Calu3 (cell line): ENCODE measurements around the gene LAMA2. TPM values are rescaled to one million over a fixed set of nuclear protein-coding genes. Genes with fewer than 3 reads are reported as not detected.

ENCODE experiments used
- BruUV-seq: library from RNA; stranded (reverse); fragments of 400-500 nt; replicated peaks from 2 replicates; lab custom pipeline; 2021; lab: Mats Ljungman, UMichigan
- CTCF ChIA-PET: fragments of 300-600 bp; sonication (Branson Sonifier 250); formaldehyde crosslinking; loops from one replicate; lab custom pipeline; 2022; ENCODE audit warnings: antibody characterized with exemption; lab: Charles Lee
- DNase-seq: peaks from one replicate; pipeline ENCODE4 v3.0.0; 2022
- H3K27ac Mint-ChIP-seq: one replicate; pipeline ENCODE4 v1.8.0; 2022; ENCODE audit warnings: mixed read lengths; ENCODE audit not compliant: unreplicated experiment
- H3K27me3 Mint-ChIP-seq: one replicate; pipeline ENCODE4 v1.8.0; 2022; ENCODE audit warnings: mixed read lengths; ENCODE audit not compliant: unreplicated experiment
- H3K36me3 Mint-ChIP-seq: one replicate; pipeline ENCODE4 v1.8.0; 2022; ENCODE audit warnings: mild to moderate bottlenecking, moderate library complexity, mixed read lengths; ENCODE audit not compliant: insufficient read depth, unreplicated experiment
- H3K4me1 Mint-ChIP-seq: one replicate; pipeline ENCODE4 v1.8.0; 2022; ENCODE audit warnings: mild to moderate bottlenecking, low read depth, mixed read lengths; ENCODE audit not compliant: unreplicated experiment
- H3K4me3 Mint-ChIP-seq: one replicate; pipeline ENCODE4 v1.8.0; 2022; ENCODE audit warnings: mild to moderate bottlenecking, low read depth, moderate library complexity, mixed read lengths; ENCODE audit not compliant: unreplicated experiment
- H3K9me3 Mint-ChIP-seq: one replicate; pipeline ENCODE4 v1.8.0; 2022; ENCODE audit warnings: low read depth, mixed read lengths; ENCODE audit not compliant: unreplicated experiment
- intact Hi-C: fragments of 100-400 bp; cut with micrococcal nuclease; formaldehyde crosslinking; loops from one replicate; pipeline ENCODE4 v1.10.0; 2022; ENCODE audit not compliant: unreplicated experiment
- total RNA-seq: library from RNA; stranded (reverse); gene quantifications from 2 replicates; pipeline ENCODE4 v1.2.3, GENCODE V29; 2022
- TF ChIP-seq, protein P1 (sequence below): fragments of 200-600 bp; IDR thresholded peaks from one replicate; pipeline ENCODE4 v1.8.0; 2022; ENCODE audit warnings: antibody characterized with exemption; ENCODE audit not compliant: unreplicated experiment

LAMA2 gene
- total RNA-seq, 1 experiment from 2014 or later = 0.80 TPM

DNA sequence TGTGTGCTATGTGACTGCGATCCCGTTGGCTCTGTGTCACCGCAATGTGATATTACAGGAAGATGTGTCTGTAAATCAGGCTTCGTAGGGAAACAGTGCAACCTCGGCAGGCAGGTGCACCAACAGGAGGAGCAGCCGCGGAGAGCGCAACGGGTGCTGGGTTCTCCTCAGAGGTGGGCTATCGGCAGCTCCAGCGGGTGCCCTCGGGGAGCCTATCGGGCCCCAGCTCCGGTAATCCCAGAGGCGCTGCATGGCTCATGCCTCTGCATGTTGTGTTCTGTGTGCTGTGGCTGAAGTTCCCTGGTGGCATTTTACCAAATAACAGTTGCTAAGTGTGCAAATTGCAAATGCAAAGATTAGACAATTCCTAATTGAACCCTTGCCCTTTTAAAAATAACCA is 409.9 kb downstream of the LAMA2 start:
- Mint-ChIP-seq H3K27me3 (no peaks in the 10 kb centered on the region), H3K4me1 (peaks cover 11% of the 10 kb centered on the region), H3K27ac (no peak overlapping the region), H3K9me3 (no peaks in the 10 kb centered on the region), H3K4me3 (no peak overlapping the region), H3K36me3 (no peaks in the 10 kb centered on the region)
- BruUV-seq = no TSS peak
- TF ChIP-seq, protein P1, sequence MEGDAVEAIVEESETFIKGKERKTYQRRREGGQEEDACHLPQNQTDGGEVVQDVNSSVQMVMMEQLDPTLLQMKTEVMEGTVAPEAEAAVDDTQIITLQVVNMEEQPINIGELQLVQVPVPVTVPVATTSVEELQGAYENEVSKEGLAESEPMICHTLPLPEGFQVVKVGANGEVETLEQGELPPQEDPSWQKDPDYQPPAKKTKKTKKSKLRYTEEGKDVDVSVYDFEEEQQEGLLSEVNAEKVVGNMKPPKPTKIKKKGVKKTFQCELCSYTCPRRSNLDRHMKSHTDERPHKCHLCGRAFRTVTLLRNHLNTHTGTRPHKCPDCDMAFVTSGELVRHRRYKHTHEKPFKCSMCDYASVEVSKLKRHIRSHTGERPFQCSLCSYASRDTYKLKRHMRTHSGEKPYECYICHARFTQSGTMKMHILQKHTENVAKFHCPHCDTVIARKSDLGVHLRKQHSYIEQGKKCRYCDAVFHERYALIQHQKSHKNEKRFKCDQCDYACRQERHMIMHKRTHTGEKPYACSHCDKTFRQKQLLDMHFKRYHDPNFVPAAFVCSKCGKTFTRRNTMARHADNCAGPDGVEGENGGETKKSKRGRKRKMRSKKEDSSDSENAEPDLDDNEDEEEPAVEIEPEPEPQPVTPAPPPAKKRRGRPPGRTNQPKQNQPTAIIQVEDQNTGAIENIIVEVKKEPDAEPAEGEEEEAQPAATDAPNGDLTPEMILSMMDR = no peak
- intact Hi-C loops = no loop called here
- CTCF ChIA-PET = no interaction called here
- no peak for DNase-seq

DNA sequence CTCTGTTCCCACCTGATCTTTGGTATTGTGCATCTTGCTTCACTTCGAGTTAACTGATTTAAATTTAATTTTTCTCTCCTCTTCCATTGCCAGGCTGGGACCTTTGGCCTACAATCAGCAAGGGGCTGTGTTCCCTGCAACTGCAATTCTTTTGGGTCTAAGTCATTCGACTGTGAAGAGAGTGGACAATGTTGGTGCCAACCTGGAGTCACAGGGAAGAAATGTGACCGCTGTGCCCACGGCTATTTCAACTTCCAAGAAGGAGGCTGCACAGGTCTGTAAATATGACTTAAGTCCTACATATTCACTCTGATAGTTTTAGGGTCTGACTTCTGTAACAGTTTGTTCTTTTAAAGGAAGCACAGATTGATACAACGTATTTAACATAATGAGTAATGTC is 414.7 kb downstream of the LAMA2 start:
- H3K4me3 Mint-ChIP-seq = no peak overlapping the region
- no peak for DNase-seq
- no peak overlapping the region for H3K27ac Mint-ChIP-seq
- H3K36me3 Mint-ChIP-seq = no peaks in the 10 kb centered on the region
- no TSS peak for BruUV-seq
- H3K27me3 Mint-ChIP-seq = no peaks in the 10 kb centered on the region
- intact Hi-C loops = no loop called here
- TF ChIP-seq, protein P1 = no peak
- H3K9me3 Mint-ChIP-seq = no peaks in the 10 kb centered on the region
- CTCF ChIA-PET = no interaction called here
- H3K4me1 Mint-ChIP-seq = no peaks in the 10 kb centered on the region

DNA sequence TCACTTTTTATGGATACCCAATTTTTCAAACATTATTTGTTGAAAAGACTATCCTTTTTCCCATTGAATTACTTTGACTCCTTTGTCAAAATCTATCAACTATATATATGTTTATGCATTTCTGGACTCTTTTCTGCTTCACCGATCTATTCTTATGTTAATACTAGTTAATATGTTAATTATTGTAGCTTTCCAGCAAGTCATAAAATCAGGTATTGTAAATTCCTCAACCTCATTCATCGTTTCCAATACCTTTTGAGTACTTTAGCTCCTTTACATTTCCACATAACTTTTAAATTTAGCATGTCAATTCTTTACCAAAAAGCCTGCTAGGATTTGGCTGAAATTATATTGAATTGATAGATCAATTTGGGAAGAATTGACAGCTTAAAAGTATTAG is 419.7 kb downstream of the LAMA2 start:
- Mint-ChIP-seq H3K4me1 (no peaks in the 10 kb centered on the region), H3K4me3 (no peak overlapping the region), H3K9me3 (no peaks in the 10 kb centered on the region), H3K27ac (no peak overlapping the region), H3K36me3 (no peaks in the 10 kb centered on the region), H3K27me3 (no peaks in the 10 kb centered on the region)
- no peak for DNase-seq
- CTCF ChIA-PET = interaction anchor here (1.0 kb wide), 1 partner anchor 39 kb away, joined by 5 read pairs; no protein-coding TSS in a partner anchor
- no TSS peak for BruUV-seq
- TF ChIP-seq, protein P1 = no peak
- intact Hi-C loops = no loop called here

DNA sequence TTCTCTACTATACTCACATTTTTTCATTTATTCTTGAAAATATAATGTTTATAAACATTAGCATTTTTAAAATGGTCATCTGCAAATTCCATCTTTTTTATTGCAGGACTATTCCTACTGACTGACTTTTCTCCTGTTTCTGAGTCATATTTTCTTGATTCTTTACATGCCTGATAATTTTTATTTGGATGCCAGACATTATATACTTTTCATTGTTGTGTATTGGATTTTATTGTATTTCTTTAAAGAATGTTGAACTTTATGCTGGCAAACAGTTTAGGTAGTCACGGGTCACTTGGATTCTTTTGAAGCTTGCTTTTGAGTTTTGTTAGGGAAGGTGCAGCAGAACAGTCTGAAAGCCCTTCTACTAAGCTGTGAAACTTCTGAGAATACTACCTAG is 423.9 kb downstream of the LAMA2 start:
- CTCF ChIA-PET = no interaction called here
- Mint-ChIP-seq H3K9me3 (no peaks in the 10 kb centered on the region), H3K4me1 (no peaks in the 10 kb centered on the region), H3K27me3 (no peaks in the 10 kb centered on the region), H3K36me3 (no peaks in the 10 kb centered on the region), H3K27ac (no peak overlapping the region), H3K4me3 (no peak overlapping the region)
- no peak for DNase-seq
- BruUV-seq = no TSS peak
- TF ChIP-seq, protein P1 = no peak
- intact Hi-C loops = no loop called here

DNA sequence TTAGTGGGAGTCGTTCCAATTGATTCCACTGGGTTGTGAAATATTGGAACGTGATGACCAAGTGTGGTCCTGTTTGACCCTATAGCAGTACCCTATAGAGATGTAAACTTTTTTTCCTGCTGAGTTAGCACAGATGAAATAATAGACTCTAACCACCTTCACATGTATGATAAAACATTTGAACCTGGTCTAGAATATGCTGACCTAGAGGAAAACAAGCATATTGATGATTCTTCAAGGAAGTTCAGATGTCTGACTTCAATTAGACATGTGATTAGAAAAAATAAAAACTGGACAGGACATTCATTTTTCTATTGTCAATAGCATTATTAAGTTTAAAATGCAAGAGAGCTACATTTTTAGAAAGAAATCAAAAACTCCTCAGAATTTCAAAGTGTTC is 424.9 kb downstream of the LAMA2 start:
- CTCF ChIA-PET = no interaction called here
- H3K27me3 Mint-ChIP-seq = no peaks in the 10 kb centered on the region
- DNase-seq = no peak
- H3K27ac Mint-ChIP-seq = no peak overlapping the region
- peaks cover 5% of the 10 kb centered on the region for H3K4me1 Mint-ChIP-seq
- no peak overlapping the region for H3K4me3 Mint-ChIP-seq
- no peaks in the 10 kb centered on the region for H3K36me3 Mint-ChIP-seq
- intact Hi-C loops = no loop called here
- BruUV-seq = no TSS peak
- no peaks in the 10 kb centered on the region for H3K9me3 Mint-ChIP-seq
- TF ChIP-seq, protein P1 = no peak
